GM21786 (cell line): Measurements from ENCODE around the gene STIM1.
"Not testable (repeated sequence)": the region's sequence is repeated elsewhere in the genome, so short reads cannot be mapped to it uniquely, and the experiment has no call there.

ENCODE experiments used
- ATAC-seq: cut with Tn5 transposase; IDR thresholded peaks from one replicate; pipeline ENCODE4 v1.9.1; 2021; ENCODE audit not compliant: unreplicated experiment

Gene STIM1

DNA sequence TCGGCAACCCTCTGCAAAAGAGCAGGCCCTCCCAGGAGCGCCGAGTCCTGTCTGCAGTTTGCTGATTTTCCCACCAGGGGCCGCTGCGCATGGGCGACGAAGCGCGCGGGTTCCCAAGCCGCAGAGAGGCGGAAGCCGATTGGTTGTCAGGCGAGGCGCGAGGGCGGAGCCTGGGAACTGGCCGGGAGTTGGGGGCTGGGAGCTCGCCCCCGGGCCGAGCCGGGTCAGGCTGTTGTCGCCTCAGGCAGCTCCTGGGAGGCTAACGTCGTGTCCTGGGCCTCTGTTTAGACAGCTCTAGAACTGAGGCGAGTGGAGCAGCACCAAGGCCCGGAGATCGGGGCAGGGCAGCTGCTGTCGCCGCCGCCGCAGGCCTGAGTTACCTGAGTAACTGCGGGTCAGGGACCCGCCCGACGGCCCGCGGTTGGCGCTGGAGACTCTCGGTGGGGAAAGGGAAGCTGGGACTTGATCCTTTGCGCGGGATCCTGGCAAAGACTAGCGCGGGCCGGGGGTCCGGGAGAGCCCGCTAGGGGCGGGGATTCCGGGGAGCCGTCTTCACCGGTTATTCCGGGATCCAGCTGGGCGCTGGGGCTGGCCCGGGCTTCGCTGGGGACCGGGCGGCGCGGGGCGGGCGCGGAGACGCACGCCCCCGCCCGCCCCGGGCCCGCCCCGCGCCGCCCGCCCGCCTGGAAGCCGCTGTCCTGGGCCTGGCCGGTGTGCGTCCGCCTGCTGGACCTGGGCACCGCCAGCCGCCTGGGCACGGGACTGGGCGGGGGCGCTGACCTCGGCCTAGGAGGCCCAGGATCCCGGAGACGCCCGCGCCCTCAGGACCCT lies at the start of gene STIM1:
TSS of gene STIM1 (plus strand) at position 688 of the 831 bp plus-strand sequence. CDS start 607 bp downstream, outside the sequence.
- peak; percentile 44 for ATAC-seq

DNA sequence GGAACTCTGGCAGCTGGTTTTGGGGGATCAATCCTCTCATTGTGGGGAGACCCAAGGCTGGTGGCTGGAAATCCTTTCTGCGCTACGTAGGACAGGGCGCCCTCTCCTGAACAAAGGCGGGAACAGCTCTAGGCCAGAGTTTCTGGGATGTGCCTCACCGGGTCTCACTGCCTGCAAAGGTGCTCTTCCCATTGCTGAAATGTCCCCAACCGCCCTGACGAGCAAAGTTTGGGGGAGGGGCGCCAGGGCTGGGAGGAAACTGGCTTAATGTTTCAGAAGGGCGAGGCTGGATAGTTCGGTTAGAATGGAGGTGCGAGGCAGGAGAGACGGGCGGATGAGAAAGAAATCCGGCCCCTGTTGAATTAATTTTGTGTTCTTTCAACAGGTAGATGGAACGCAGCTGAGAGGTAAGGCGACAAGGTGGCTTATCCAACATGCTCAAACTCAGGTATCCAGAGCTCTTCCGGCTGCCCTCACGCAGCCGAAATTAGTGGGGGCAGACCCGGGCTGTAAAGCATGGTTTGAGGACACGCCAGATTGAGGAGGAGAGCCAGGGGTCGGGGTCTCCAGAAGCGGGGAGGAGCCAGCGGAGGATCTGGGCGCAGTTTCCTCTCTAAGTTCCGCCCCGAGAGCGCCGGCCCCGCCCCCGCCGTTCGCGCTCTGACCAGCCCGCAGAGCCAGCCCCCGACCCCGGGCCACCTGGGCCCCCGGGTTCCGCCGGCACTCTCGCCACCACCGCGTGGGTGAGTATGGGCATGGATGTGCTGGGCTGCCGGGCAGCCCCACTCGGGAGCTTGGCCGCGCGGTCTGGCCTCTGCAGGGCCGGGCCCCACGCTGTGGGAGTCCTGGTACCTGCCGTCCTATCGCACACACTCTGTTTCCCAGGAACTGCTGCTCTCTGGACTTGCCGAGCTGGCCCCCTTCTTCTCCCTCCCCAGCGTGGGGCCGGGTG lies 47.3 kb upstream of the STIM1 start, which contains the start of gene PGAP2:
TSS of gene PGAP2 (plus strand) at position 652 of the 952 bp plus-strand sequence. CDS start 2,700 bp downstream, outside the sequence.
- no peak for ATAC-seq

DNA sequence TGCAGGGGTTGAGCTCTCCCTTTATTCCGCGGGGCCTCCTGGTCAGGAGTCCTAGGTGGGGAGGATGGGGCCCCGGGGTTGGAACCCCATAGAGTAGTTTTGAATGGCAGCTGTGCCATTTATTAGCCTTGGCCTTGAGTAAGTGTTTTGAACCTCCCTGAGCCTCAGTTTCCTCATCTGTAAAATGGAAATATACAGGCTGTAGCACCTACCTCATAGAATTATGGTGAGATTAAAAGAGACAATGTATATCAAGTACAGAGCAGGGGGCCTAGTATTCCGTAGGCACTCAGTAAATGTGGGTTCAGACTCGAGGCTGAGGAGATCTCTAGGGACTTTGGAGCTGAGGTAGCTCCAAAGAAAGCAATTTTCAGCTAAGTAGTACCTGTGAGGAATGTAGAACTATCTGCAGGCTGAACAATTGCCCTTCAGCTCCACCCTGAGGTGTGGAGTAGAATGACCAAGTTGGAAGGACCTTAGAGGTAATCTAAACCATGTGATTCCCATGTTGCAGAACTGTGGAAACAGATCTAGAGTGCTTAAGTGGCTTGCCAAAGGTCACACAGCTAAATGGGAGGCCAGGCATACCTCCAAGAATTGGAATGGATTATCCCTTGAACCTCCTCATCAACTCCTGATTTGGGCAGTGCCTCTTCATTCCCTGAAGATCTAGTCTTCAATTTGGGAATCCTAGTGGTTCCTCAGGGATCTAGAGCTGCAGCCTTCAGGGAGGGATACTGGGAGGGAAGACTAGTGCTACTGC lies 46.4 kb upstream of the STIM1 start:
- peak; percentile 78 for ATAC-seq

DNA sequence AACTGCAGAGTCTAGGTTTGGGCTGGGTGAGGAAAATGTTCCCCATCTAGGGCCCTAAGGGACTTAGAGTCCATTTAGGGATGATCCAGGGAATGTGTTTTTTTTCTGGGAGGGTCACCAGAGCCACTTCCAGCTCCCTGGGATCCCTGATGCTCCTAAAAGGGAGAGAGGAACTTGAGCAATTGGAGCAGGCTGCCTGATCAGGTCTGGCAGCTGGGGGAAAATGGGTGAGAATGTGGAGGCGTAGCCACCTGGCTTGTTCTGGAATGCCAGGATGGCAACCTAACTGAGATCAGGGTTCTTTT lies 45.9 kb upstream of the STIM1 start:
- ATAC-seq = no peak

DNA sequence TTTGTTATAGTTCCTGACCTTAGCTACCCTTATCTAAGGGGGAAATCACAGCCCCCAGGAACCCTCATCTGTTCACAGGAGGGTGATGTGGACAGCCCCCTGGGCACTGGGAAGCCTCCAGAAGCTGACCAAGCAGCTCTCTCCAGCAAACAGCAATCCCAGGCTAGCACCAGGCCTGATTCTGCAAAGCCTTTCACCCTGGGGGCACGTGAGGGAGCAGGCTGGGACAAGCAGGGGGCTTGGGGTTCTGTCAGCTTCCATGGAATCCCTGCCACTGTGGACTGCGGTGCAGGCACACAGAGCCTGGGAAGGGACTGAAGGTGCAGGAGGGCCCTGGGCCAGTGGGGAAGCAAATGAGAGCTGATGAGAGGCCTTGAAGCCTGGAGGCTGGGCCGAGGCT lies 45.0 kb upstream of the STIM1 start:
- ATAC-seq = no peak

DNA sequence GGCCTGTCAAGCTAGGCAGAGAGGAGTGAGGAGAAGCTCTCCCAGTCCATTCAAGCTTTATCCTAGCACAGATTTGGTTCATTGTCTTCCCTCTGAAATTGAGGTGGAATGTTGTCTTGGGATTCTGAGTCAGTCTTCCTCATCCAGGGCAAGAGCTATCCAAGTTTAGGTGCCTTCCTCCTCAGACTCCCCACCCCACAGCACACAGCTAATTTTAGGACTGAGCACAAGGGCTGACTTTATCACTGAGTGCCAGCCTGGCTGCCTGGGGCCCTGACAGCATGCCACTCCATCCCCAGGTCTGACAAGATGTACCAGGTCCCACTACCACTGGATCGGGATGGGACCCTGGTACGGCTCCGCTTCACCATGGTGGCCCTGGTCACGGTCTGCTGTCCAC lies 44.5 kb upstream of the STIM1 start:
- no peak for ATAC-seq

DNA sequence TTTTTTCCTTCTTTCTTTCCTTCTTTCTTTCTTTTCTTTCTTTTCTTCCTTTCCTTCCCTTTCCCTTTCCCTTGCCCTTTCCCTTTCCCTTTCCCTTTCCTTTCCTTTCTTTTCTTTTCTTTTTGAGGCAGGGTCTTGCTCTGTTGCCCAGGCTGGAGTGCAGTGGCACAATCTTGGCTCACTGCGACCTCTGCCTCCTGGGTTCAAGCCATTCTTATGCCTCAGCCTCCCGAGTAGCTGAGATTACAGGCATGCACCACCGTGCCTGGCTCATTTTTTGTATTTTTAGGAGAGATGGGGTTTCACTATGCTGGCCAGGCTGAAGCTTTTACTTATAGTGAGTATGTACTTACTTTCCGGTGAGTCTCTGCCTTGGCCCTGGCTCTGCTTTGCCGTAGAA lies 40.6 kb upstream of the STIM1 start:
- not testable (repeated sequence) for ATAC-seq

DNA sequence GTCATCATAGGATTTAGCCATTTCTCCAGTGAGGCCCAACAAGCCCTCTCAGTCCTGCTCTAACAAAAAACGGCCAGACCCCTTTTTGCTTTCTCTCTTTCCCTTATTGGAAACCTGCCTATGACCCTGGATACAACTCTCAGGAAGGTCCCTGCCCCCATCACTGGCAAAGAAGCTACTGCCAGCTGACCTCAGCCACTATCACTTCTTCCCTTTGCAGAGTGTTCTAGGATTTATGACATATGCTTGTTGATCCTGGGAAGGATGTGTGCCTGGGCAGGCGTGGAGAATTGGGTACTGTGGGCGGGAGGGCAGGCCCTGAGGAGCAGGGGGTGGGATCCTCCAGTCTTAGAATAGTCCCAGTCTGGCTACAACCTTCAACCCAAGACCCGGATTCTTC lies 39.6 kb upstream of the STIM1 start:
- ATAC-seq = no peak

DNA sequence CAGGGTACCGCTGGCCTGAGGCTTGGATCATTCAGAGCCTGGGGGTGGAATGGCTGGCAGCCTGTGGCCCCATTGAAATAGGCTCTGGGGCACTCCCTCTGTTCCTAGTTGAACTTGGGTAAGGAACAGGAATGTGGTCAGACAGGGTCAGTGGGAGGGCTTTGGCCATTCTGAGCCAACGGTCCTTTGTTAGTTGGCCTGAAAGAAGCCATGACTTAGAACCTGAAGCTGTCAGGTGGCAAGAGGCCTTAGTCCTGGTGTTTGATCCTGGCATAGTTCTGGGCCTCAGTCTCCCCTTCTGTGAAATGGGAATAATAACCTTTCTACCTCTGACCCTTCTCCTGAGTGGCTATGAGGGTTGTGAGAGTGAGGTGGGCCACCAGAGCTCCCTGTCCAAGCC lies 38.8 kb upstream of the STIM1 start:
- no peak for ATAC-seq

DNA sequence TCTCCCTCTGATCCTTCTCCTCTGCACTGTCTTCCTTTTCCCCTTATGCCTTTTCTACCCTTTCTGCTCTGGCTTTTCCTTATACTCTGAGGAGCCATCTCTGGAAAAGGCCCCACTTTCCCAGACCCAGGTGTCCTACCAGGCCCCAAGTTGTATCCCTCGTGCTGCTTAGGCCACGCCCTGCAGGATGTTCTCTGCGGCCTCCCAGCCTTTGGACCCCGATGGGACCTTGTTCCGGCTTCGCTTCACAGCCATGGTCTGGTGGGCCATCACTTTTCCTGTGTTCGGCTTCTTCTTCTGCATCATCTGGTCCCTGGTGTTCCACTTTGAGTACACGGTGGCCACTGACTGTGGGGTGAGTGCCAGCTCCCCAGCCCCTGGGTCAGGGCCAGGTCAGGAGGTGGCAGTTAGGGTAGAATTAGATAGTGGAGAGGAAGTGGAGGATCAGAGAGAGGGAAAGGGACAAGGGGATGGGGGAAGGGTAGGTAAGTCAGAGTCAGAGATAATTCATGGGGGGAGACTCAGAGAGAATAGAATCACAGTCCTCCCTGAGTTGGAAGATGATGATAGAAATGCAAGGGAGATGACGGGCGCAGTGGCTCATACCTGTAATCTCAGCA lies 38.2 kb upstream of the STIM1 start:
- no peak for ATAC-seq

DNA sequence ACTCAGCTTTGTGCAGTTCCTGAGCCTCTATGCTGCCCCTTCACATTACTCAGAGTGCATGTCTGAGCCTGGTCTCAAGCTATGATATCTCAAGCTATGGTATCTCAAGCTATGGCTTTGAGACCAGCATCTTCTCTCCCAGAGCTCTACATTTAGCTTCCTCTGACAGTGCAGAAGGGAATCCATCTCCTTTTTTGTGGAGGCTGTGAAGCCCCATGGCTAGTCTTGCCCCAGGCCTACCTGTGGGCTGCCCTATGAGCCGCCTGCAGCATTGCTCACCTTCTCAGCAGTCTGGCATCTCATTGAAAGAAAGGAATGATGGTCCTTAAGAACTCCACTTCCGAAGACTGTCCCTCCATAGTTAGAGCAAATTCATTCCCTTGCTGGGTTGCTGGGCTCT lies 34.5 kb upstream of the STIM1 start:
- ATAC-seq = no peak

DNA sequence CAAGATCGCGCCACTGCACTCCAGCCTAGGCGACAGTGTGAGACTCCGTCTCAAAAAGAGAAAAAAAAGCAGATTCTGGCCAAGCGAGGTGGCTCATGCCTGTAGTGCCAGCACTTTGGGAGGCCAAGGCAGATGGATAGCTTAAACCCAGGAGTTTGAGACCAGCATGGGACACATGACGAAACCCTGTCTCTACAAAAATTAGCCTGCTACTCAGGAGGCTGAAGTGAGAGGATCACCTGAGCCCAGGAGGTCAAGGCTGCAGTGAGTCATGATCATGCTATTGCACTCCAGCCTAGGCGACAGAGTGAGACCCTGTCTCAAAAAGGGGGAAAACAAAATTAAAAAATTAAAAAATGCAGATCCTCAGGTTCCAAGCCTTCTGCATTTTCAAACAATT lies 33.2 kb upstream of the STIM1 start:
- ATAC-seq = no peak

DNA sequence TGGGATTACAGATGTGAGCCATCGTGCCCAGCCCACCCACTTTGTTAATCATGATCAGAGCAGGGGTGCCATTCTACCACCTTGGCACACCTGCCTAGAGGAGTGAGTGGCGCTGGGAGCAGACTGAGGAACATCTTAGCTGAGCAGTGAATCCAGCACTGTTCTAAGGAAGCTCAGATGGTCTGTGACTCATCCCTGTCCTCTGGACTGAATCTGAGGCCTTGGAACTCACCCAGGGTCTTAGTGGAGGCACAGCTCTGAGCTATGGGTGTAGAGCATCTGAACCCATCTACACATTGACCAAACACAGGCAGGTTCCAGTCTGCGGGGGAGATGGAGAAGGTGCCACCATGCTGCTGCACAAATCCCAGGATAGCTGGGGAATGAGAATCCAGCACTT lies 32.2 kb upstream of the STIM1 start:
- no peak for ATAC-seq

DNA sequence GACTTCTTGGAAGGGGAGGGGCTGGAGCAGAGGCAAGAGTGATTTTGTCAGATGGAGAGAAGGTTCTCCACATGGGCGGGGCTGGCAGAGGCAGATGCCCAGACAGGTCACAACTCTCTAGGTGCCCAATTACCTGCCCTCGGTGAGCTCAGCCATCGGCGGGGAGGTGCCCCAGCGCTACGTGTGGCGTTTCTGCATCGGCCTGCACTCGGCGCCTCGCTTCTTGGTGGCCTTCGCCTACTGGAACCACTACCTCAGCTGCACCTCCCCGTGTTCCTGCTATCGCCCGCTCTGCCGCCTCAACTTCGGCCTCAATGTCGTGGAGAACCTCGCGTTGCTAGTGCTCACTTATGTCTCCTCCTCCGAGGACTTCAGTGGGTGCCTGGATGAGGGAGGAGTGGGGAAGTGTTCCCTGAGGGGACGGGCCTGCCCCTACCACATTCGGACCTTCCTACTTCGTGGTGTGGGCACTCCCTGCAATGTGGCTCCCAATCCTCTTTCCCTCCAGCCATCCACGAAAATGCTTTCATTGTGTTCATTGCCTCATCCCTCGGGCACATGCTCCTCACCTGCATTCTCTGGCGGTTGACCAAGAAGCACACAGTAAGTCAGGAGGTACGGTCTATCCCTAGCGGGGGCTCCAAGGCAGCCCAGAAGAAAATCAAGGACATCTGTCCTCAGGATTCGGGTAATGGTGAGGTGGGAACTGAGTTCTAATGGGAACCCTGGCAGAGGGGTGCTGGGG lies 31.5 kb upstream of the STIM1 start:
- no peak for ATAC-seq

DNA sequence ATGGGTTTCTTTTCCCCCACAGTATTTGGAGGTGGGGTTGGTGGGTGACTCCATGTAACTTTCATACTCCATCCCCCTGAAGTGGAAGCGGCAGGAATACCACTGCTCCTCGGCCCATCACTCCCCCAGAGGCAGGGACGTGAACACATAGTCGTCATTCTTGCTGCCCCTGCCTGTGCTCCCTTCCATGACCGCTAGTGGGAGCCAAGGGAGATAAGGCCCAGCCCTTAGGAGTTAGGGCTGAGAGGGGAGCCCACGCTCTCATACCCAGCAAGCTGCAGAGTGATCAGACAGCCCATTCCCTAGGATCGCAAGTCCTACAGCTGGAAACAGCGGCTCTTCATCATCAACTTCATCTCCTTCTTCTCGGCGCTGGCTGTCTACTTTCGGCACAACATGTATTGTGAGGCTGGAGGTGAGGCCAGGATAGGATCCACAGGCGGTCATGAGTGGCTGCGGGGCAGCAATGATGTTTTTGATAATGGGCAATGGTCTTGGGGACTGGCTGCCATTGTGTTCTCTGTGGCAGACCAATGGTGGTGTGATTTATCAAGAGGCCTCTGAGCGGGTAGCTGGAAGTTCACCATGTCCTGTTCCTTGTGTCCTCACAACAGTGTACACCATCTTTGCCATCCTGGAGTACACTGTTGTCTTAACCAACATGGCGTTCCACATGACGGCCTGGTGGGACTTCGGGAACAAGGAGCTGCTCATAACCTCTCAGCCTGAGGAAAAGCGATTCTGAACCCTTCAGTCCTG lies 30.6 kb upstream of the STIM1 start:
- ATAC-seq = peak; percentile 62

DNA sequence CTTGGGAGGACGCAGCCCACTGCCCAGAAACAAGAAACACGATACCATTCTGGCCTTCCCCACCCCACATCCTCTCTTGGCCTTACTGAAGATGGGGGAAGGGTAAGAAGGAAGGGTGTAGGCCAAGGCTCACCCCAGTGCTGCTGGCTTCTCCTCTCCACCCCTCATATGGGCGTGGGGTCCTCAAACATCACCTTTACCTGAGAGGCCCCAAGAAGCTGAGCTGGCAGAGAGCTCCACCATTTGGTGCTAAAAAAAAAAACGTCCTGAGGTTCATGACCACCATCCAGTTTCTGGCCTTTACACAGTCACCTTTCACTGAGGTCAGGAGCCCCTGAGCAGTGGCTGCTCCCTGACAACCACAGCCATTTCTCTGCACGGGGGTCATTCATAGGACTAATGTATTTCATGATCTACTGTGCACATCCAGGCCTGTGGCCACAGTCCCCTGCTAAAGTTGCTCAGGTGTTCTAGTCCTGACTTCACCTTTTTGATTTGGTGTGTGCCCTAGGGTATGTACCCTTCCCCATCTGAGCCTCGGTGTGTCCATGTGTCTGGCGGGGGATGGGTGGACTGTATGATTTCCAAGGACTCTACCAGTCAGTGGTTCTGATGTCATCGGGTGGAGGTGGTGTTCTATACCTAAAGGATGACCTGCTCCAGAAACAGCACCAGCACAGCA lies 29.9 kb upstream of the STIM1 start:
- no peak for ATAC-seq

DNA sequence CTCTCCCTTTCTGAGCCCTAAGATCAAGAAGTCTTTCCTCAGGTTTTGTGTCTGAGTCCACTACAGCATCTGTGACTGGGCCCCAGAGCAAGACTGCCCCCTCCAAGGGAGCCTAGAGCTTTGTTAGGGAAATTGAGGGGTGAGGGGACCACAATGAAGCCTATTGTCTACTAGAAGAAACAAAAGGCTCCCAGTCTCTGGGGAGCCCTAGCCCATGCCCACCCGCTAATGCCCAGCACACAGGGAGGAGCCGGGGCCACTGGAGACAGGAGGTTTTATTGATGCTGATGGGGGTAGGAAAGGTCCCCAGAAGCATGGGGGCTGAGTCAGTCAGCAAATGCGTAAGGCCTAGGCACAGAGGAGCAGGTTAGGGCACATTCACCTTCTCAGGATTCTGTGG lies 28.7 kb upstream of the STIM1 start:
- no peak for ATAC-seq

DNA sequence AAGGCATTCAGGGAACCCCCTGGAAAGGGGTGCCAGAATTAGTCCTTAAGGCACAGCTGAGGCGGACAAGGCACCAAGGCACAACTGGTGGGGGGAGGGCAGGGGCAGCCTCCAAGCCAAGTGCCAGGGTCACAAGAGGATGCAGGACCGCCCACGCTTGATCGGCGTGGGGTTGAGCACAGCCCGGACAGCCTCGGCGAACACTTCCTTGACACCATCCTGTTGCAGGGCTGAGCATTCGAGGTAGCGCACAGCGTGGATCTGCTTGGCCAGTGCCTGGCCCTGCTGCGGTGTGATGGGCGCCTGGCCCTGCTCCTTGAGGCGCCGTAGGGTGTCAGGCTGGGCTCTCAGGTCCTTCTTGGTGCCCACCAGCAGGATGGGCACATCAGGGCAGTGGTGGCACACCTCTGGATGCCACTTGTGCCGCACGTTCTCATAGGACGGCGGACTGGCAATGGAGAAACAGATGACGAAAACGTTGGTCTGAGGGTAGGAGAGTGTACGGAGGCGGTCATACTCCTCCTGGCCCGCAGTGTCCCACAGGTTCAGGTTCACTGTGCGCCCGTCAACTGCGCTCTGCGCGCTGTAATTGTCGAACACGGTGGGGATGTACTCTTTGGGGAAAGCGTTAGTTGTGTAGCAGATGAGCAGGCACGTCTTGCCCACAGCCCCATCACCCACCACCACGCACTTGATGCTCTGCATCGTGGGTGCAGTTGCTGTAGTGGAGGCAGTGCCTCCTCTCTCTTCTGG lies 27.9 kb upstream of the STIM1 start:
- ATAC-seq = no peak
